DMS79 treated with DMSO at 0.1 percent for 48 hours (cell line): ENCODE data around the gene UHRF1.
"Not testable (repeated sequence)": the region's sequence is repeated elsewhere in the genome, so short reads cannot be mapped to it uniquely, and the experiment has no call there.

ENCODE experiments used
- DNase-seq: peaks from one replicate; lab custom pipeline; 2025; lab: John Stamatoyannopoulos, UW

Gene UHRF1

GRCh38 chr19:4909156-4909896 lies at the start of gene UHRF1:
Gene UHRF1, plus strand, starts transcription at chr19:4909501. Its CDS starts 1,385 bp downstream, at chr19:4910886.
- DNase-seq: peak; percentile 46

GRCh38 chr19:4859697-4860096 lies 49.6 kb upstream of the UHRF1 start:
- DNase-seq: no peak

GRCh38 chr19:4861147-4861546 lies 48.2 kb upstream of the UHRF1 start:
- DNase-seq: peak; percentile 70

GRCh38 chr19:4866595-4867424 lies 42.5 kb upstream of the UHRF1 start:
- DNase-seq: no peak

GRCh38 chr19:4867534-4868285 lies 41.6 kb upstream of the UHRF1 start, which contains the start of gene PLIN3:
Gene PLIN3, minus strand, starts transcription at chr19:4867667. Its CDS starts 6,273 bp downstream, at chr19:4861394.
- DNase-seq: peak; percentile 65

GRCh38 chr19:4868286-4868834 lies 40.9 kb upstream of the UHRF1 start:
- no peak for DNase-seq

- DNase-seq: no peak
Measured at GRCh38 chr19:4870025-4870700, 39.1 kb upstream of the UHRF1 start.

GRCh38 chr19:4871711-4872110 lies 37.6 kb upstream of the UHRF1 start:
- no peak for DNase-seq

GRCh38 chr19:4873930-4874329 lies 35.4 kb upstream of the UHRF1 start:
- DNase-seq: no peak

GRCh38 chr19:4877753-4878490 lies 31.4 kb upstream of the UHRF1 start:
- DNase-seq: no peak

GRCh38 chr19:4878491-4878968 lies 30.8 kb upstream of the UHRF1 start:
- no peak for DNase-seq

- no peak for DNase-seq
Measured at GRCh38 chr19:4879041-4879440, 30.3 kb upstream of the UHRF1 start.

GRCh38 chr19:4882874-4883273 lies 26.4 kb upstream of the UHRF1 start:
- not testable (repeated sequence) for DNase-seq

GRCh38 chr19:4884993-4885392 lies 24.3 kb upstream of the UHRF1 start:
- DNase-seq: not testable (repeated sequence)

GRCh38 chr19:4887803-4888202 lies 21.5 kb upstream of the UHRF1 start:
- not testable (repeated sequence) for DNase-seq

- no peak for DNase-seq
Measured at GRCh38 chr19:4889034-4889815, 20.1 kb upstream of the UHRF1 start.

- DNase-seq: no peak
Measured at GRCh38 chr19:4891066-4891465, 18.2 kb upstream of the UHRF1 start.

GRCh38 chr19:4892962-4893361 lies 16.3 kb upstream of the UHRF1 start:
- not testable (repeated sequence) for DNase-seq

GRCh38 chr19:4896372-4896771 lies 12.9 kb upstream of the UHRF1 start:
- DNase-seq: no peak

- peak; percentile 3 for DNase-seq
Measured at GRCh38 chr19:4897146-4897545, 12.2 kb upstream of the UHRF1 start.
